ENCODE measurements around the gene DYSF.

Gene DYSF

GRCh38 chr2:71684226-71685072, 231.1 kb downstream of the DYSF start:
- DNase-seq, result no peak

GRCh38 chr2:71685073-71685848, 231.9 kb downstream of the DYSF start:
- no peak for DNase-seq

- no peak for DNase-seq
Observed at GRCh38 chr2:71685941-71686611, 232.7 kb downstream of the DYSF start.

- no peak for DNase-seq
Observed at GRCh38 chr2:71686781-71687180, 233.4 kb downstream of the DYSF start.

GRCh38 chr2:71687412-71687811, 234.1 kb downstream of the DYSF start:
- DNase-seq, result no peak

GRCh38 chr2:71688530-71688929, 235.2 kb downstream of the DYSF start:
- DNase-seq, result no peak

GRCh38 chr2:71689393-71689792, 236.0 kb downstream of the DYSF start:
- no peak for DNase-seq

- no peak for DNase-seq
Observed at GRCh38 chr2:71689968-71690834, 236.8 kb downstream of the DYSF start.

GRCh38 chr2:71690876-71691475, 237.6 kb downstream of the DYSF start:
- no peak for DNase-seq

GRCh38 chr2:71691747-71692441, 238.5 kb downstream of the DYSF start:
- DNase-seq, result no peak

- DNase-seq, result no peak
Observed at GRCh38 chr2:71692621-71693277, 239.4 kb downstream of the DYSF start.

GRCh38 chr2:71693286-71694270, 240.2 kb downstream of the DYSF start:
- DNase-seq, result no peak

- DNase-seq, result no peak
Observed at GRCh38 chr2:71694501-71695234, 241.3 kb downstream of the DYSF start.

GRCh38 chr2:71695235-71696120, 242.1 kb downstream of the DYSF start:
- DNase-seq, result no peak

GRCh38 chr2:71696381-71696780, 243.0 kb downstream of the DYSF start:
- no peak for DNase-seq

GRCh38 chr2:71697106-71698004, 244.0 kb downstream of the DYSF start:
- no peak for DNase-seq

GRCh38 chr2:71699428-71699827, 246.1 kb downstream of the DYSF start:
- no peak for DNase-seq

All from activated effector memory CD4-positive, alpha-beta T cell treated with Interleukin-2 at 50 U/mL for 16 hours (primary cell).